GM19035 (cell line): Measurements from ENCODE around the gene RPS15.
"Not testable (repeated sequence)": the region's sequence is repeated elsewhere in the genome, so short reads cannot be mapped to it uniquely, and the experiment has no call there.

Source experiments
- ATAC-seq: cut with Tn5 transposase; IDR thresholded peaks from one replicate; pipeline ENCODE4 v1.9.1; 2021; ENCODE audit not compliant: unreplicated experiment

The RPS15 gene

GRCh38 chr19:1433119-1434039 is 4.8 kb upstream of the RPS15 start:
- no peak for ATAC-seq

- ATAC-seq = no peak
Measured at GRCh38 chr19:1434040-1434366, 4.2 kb upstream of the RPS15 start.

- ATAC-seq = no peak
Measured at GRCh38 chr19:1434577-1435060, 3.6 kb upstream of the RPS15 start.

GRCh38 chr19:1435378-1435989 is 2.7 kb upstream of the RPS15 start:
- ATAC-seq = no peak

- no peak for ATAC-seq
Measured at GRCh38 chr19:1437609-1438008, 587 bp upstream of the RPS15 start.

GRCh38 chr19:1438933-1439354 is 748 bp downstream of the RPS15 start:
- no peak for ATAC-seq

GRCh38 chr19:1439525-1440417 is 1.6 kb downstream of the RPS15 start:
- not testable (repeated sequence) for ATAC-seq

- no peak for ATAC-seq
Measured at GRCh38 chr19:1440418-1440801, 2.2 kb downstream of the RPS15 start.

GRCh38 chr19:1441022-1441426 is 2.8 kb downstream of the RPS15 start:
- ATAC-seq = no peak

- no peak for ATAC-seq
Measured at GRCh38 chr19:1441677-1442438, 3.7 kb downstream of the RPS15 start.

- ATAC-seq = peak; percentile 66
Measured at GRCh38 chr19:1445185-1445931, 7.2 kb downstream of the RPS15 start.

GRCh38 chr19:1445932-1446712 is 7.9 kb downstream of the RPS15 start:
- ATAC-seq = no peak

- no peak for ATAC-seq
Measured at GRCh38 chr19:1446713-1447481, 8.7 kb downstream of the RPS15 start.

GRCh38 chr19:1447504-1447903 is 9.3 kb downstream of the RPS15 start:
- ATAC-seq = no peak

- no peak for ATAC-seq
Measured at GRCh38 chr19:1447944-1448343, 9.7 kb downstream of the RPS15 start.

GRCh38 chr19:1449467-1450442 is 11.6 kb downstream of the RPS15 start, which contains the start of gene APC2:
Gene APC2 (plus strand): TSS chr19:1450121. CDS start chr19:1453002, 2,881 bp downstream.
- ATAC-seq = no peak
